GM12865 (cell line): ENCODE data around the gene NEBL.
A peak's percentile ranks its signal among the peaks of the same experiment; 100 is the strongest.

Source experiments
- DNase-seq: peaks from one replicate; pipeline ENCODE4 v3.0.0; 2010; ENCODE audit warnings: low read depth
- H3K4me3 ChIP-seq: 2 replicates; pipeline ENCODE4 v1.5.1; 2011; ENCODE audit warnings: mild to moderate bottlenecking, low read depth, low read length, control low read depth
- CTCF ChIP-seq: IDR thresholded peaks from 2 replicates; pipeline ENCODE4 v1.5.1; 2011; ENCODE audit warnings: low read length, control low read depth, low read depth, inconsistent platforms; ENCODE audit not compliant: insufficient read depth; ENCODE audit errors: missing control alignments

The NEBL gene

GRCh38 chr10:20871970-20872369 lies 25.1 kb downstream of the NEBL start:
- H3K4me3 ChIP-seq, result no peak overlapping the region
- no peak for TF ChIP-seq CTCF
- DNase-seq, result no peak

GRCh38 chr10:20870834-20871233 lies 26.3 kb downstream of the NEBL start:
- no peak for TF ChIP-seq CTCF
- H3K4me3 ChIP-seq, result no peak overlapping the region
- DNase-seq, result no peak

- no peak for DNase-seq
- no peak overlapping the region for H3K4me3 ChIP-seq
- no peak for TF ChIP-seq CTCF
Measured at GRCh38 chr10:20863008-20863407, 34.1 kb downstream of the NEBL start.

GRCh38 chr10:20858292-20859124 lies 38.6 kb downstream of the NEBL start:
- DNase-seq, result peak; percentile 15

GRCh38 chr10:20856484-20856883 lies 40.6 kb downstream of the NEBL start:
- H3K4me3 ChIP-seq, result no peak overlapping the region
- no peak for DNase-seq
- TF ChIP-seq CTCF, result no peak

More at GRCh38 chr10:20858292-20859124, 38.6 kb downstream of the NEBL start:
- TF ChIP-seq CTCF, result peak; percentile 25
- H3K4me3 ChIP-seq, result no peak overlapping the region

GRCh38 chr10:20855398-20856038 lies 41.6 kb downstream of the NEBL start:
- no peak overlapping the region for H3K4me3 ChIP-seq
- no peak for DNase-seq
- TF ChIP-seq CTCF, result no peak
